ENCODE data around the gene LRRC28.

GRCh38 chr15:99416191-99417188 lies 165.2 kb downstream of the LRRC28 start:
- TF ChIP-seq POLR2A (IDR thresholded peaks at IDR 0.05) = no peak
- TF ChIP-seq CTCF (IDR thresholded peaks at IDR 0.05) = no peak
